Spleen (tissue), 11 donors: ENCODE data around the gene DDRGK1. TPM values are rescaled to one million over a fixed set of nuclear protein-coding genes. Genes with fewer than 3 reads are reported as not detected.

Experiments
- DNase-seq: peaks from one replicate; pipeline ENCODE4 v3.0.0-alpha.2; 2020
- H3K27ac ChIP-seq, 8 donors: fragments of 200-600 bp; sonication (generic) in 7 of 8; 1 replicate in 4 of 8; 2 replicates in 4 of 8; pipeline versions ENCODE4 v1.5.0 to v1.8.0; 2016 to 2021; ENCODE audit warnings: inconsistent platforms in 4 of 8, mild to moderate bottlenecking in 4 of 8, moderate library complexity in 1 of 8
- H3K27me3 ChIP-seq, 7 donors: fragments of 200-600 bp; sonication (generic) in 6 of 7; replicated peaks in 1 of 7; 1 replicate in 4 of 7; 2 replicates in 3 of 7; pipeline versions ENCODE4 v1.5.0 to v1.8.0; 2016 to 2021; ENCODE audit warnings: inconsistent platforms in 3 of 7, mild to moderate bottlenecking in 1 of 7
- H3K36me3 ChIP-seq, 6 donors: fragments of 200-600 bp; sonication (generic) in 5 of 6; 1 replicate in 4 of 6; 2 replicates in 2 of 6; pipeline versions ENCODE4 v1.5.0 to v1.8.0; 2016 to 2021; ENCODE audit warnings: inconsistent platforms in 2 of 6
- H3K4me1 ChIP-seq, 6 donors: fragments of 200-600 bp; sonication (generic) in 5 of 6; 1 replicate in 3 of 6; 2 replicates in 3 of 6; pipeline versions ENCODE4 v1.5.0 to v1.8.0; 2016 to 2021; ENCODE audit warnings: inconsistent platforms in 3 of 6
- H3K4me3 ChIP-seq, 8 donors: fragments of 200-600 bp; sonication (generic) in 7 of 8; 1 replicate in 4 of 8; 2 replicates in 4 of 8; pipeline versions ENCODE4 v1.5.0 to v1.8.0; 2016 to 2021; ENCODE audit warnings: inconsistent platforms in 4 of 8, mild to moderate bottlenecking in 4 of 8, moderate library complexity in 2 of 8
- H3K9me3 ChIP-seq, 8 donors: fragments of 200-600 bp; sonication (generic) in 7 of 8; 1 replicate in 4 of 8; 2 replicates in 4 of 8; pipeline versions ENCODE4 v1.5.0 to v1.8.0; 2016 to 2021; ENCODE audit warnings: inconsistent platforms in 4 of 8
- POLR2A ChIP-seq, 3 donors: fragments of 450-650 bp; IDR thresholded peaks; one replicate each; pipeline ENCODE4 v1.5.1; 2017; ENCODE audit warnings: antibody characterized with exemption in 3 of 3, mild to moderate bottlenecking in 1 of 3
- POLR2AphosphoS5 ChIP-seq, 3 donors: sonication (generic); formaldehyde crosslinking; IDR thresholded peaks; one replicate each; pipeline ENCODE4 v1.5.1; 2017; ENCODE audit warnings: antibody characterized with exemption in 3 of 3
- WGBS, 5 donors: extraction: QIAGEN DNeasy Blood & Tissue Kit in 3 of 5; methylation state at CpG; one replicate each; pipeline versions ENCODE4 v1.1.5 to v1.1.7; 2013 to 2018; 5-methylcytosine and 5-hydroxymethylcytosine counted together
- intact Hi-C: fragments of 100-400 bp; cut with DNase I; formaldehyde crosslinking; loops from one replicate; pipeline ENCODE4 v1.15.0; 2023; ENCODE audit warnings: low total_unique reads
- polyA plus RNA-seq, 3 donors: library from polyadenylated mRNA; stranded (reverse); fragments of 200-250 nt; gene quantifications; one replicate each; pipeline ENCODE4 v1.2.1, GENCODE V29; 2013
- total RNA-seq, 7 donors: library from RNA; depleted of rRNA in 3 of 7; stranded (reverse); fragments of >200 nt in 3 of 7; fragmentation: NEBNext Ultra II Directional in 4 of 7; extraction: Animal tissue kit (Norgen Biotek cat#: 25700) in 4 of 7; gene quantifications; one replicate each; pipeline versions ENCODE4 v1.1.0 to v1.2.1, GENCODE V29; 2016 to 2021
- TF ChIP-seq, protein P1 (sequence below), 11 experiments: fragments of 200-600 bp in 7 of 11; fragments of 450-650 bp in 4 of 11; sonication (generic) in 4 of 11; IDR thresholded peaks in 8 of 11; conservative IDR thresholded peaks in 3 of 11; 1 replicate in 7 of 11; 2 replicates in 4 of 11; pipeline versions ENCODE4 v1.4.0 to v1.8.0; 2016 to 2021; ENCODE audit warnings: antibody characterized with exemption in 11 of 11, inconsistent platforms in 4 of 11, mild to moderate bottlenecking in 1 of 11
- donor health status: healthy with polysubstance abuse.
- donor health status: DM: no; HTN: no; CAD: no; lungs with moderate emphysema.
- donor health status: DM: no; HTN: no; CAD: no.
- donor health status: Bipolar disorder and iron deficiency.
- donor health status: healthy.
- donor health status: DM: no; HTN: no; CAD: no.
- donor health status: DM: yes; HTN: yes; CAD: no.

Gene DDRGK1
- total and polyA plus RNA-seq, 10 donors = 25.6 to 53.7 (median 42.2) TPM

DNA sequence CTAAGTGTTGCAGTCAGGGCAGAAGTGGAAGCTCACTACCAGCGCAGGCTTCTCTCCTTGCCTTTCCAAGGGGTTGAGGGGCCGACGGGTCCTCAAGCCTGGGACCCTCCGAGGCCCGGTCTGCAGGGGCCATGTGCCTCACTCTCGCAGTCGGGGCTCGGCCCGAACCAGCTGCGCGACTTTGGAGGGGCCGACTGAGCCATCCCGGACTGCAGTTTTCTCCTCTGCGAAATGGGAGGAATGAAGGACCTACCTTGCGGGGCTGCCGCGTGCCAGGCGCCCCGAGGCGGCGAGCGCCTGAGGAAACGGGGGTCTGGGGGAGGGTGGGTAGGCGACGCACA lies 36.8 kb downstream of the DDRGK1 start:
- intact Hi-C loops = no loop called here
- 32 to 65% (median 41%) methylated on average over 14 to 25 of the region's 25 CpGs for WGBS, 5 donors
- no peak overlapping the region for H3K27ac ChIP-seq
- TF ChIP-seq, protein P1, sequence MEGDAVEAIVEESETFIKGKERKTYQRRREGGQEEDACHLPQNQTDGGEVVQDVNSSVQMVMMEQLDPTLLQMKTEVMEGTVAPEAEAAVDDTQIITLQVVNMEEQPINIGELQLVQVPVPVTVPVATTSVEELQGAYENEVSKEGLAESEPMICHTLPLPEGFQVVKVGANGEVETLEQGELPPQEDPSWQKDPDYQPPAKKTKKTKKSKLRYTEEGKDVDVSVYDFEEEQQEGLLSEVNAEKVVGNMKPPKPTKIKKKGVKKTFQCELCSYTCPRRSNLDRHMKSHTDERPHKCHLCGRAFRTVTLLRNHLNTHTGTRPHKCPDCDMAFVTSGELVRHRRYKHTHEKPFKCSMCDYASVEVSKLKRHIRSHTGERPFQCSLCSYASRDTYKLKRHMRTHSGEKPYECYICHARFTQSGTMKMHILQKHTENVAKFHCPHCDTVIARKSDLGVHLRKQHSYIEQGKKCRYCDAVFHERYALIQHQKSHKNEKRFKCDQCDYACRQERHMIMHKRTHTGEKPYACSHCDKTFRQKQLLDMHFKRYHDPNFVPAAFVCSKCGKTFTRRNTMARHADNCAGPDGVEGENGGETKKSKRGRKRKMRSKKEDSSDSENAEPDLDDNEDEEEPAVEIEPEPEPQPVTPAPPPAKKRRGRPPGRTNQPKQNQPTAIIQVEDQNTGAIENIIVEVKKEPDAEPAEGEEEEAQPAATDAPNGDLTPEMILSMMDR (IDR thresholded peaks at IDR 0.05 in 8 of 11, conservative IDR thresholded peaks at IDR 0.05 in 3 of 11) = no peak
- TF ChIP-seq POLR2AphosphoS5 (IDR thresholded peaks at IDR 0.05) = no peak
- TF ChIP-seq POLR2A (IDR thresholded peaks at IDR 0.05) = no peak
- peaks cover 0 to 34% (median 17%) of the 10 kb centered on the region in 6 donors for H3K4me1 ChIP-seq
- H3K27me3 ChIP-seq = peaks cover 0 to 63% (median 26%) of the 10 kb centered on the region in 7 donors
- no peaks in the 10 kb centered on the region for H3K9me3 ChIP-seq
- H3K36me3 ChIP-seq = no peaks in the 10 kb centered on the region
- H3K4me3 ChIP-seq = peak overlapping the region in 1 of 8 donors; percentile 32
- no peak for DNase-seq

DNA sequence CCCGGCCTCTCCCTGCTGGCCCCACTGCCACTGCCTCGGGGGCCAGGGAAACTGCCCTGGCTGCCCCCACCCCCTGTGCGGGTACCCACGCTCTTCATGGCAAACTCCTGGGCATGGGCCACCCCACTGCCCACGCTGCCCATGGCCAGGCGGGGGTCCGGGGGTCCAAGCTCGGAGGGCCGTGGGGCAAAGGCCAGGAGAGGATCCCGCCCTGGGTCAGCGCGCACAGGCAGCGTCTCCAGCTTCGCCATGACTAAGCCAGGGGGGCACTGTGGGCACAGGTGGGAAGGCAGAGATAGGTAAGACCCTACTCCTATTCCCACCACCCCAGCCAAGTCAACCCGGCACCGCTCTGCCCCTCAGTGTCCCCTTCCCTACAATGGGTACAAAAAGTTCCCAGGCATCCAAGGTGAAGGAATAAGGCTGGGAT lies 37.6 kb downstream of the DDRGK1 start:
- DNase-seq = no peak
- TF ChIP-seq POLR2A (IDR thresholded peaks at IDR 0.05) = no peak
- no peak for TF ChIP-seq POLR2AphosphoS5 (IDR thresholded peaks at IDR 0.05)
- TF ChIP-seq, protein P1 (IDR thresholded peaks at IDR 0.05 in 8 of 11, conservative IDR thresholded peaks at IDR 0.05 in 3 of 11) = no peak
- peaks cover 0 to 29% (median 14%) of the 10 kb centered on the region in 6 donors for H3K4me1 ChIP-seq

DNA sequence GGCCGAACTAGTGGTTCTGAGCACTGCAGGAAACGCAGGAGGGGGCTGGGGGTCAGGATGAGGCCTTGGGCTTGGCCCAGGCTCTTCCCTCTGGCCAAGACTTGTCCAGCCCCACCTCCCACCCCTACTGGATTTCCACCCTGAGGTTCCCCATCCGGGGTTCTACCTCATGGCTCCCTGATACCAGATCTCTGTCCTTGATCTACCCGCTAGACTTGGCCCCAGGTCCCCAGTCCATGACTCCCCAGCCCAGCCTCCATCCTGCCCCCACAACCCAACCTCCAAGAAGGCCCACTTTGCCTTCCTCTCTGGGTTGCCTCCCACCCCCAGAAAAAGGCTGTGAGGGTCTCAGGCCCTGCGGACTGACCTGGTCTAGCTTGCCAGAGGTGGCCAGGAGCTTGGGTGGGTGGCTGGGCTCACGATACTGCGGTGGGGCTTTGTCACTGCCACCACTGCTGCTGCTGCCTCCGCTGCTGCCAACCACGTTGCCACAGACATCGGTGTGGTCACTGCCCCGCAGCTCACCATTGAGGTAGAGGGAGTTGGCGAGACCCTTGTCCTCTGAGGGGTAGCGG lies 38.1 kb downstream of the DDRGK1 start:
- TF ChIP-seq POLR2AphosphoS5 (IDR thresholded peaks at IDR 0.05) (no peak), POLR2A (IDR thresholded peaks at IDR 0.05) (no peak)
- TF ChIP-seq, protein P1 (IDR thresholded peaks at IDR 0.05 in 8 of 11, conservative IDR thresholded peaks at IDR 0.05 in 3 of 11) = no peak
- no peak for DNase-seq

More for the DNA sequence above, 37.6 kb downstream of the DDRGK1 start:
- H3K36me3 ChIP-seq = no peaks in the 10 kb centered on the region
- no peak overlapping the region for H3K4me3 ChIP-seq
- intact Hi-C loops = no loop called here
- no peak overlapping the region for H3K27ac ChIP-seq
- H3K9me3 ChIP-seq = no peaks in the 10 kb centered on the region
- H3K27me3 ChIP-seq = peaks cover 0 to 56% (median 24%) of the 10 kb centered on the region in 7 donors
- WGBS, 5 donors = 87 to 97% (median 95%) methylated on average over 12 to 16 of the region's 16 CpGs

DNA sequence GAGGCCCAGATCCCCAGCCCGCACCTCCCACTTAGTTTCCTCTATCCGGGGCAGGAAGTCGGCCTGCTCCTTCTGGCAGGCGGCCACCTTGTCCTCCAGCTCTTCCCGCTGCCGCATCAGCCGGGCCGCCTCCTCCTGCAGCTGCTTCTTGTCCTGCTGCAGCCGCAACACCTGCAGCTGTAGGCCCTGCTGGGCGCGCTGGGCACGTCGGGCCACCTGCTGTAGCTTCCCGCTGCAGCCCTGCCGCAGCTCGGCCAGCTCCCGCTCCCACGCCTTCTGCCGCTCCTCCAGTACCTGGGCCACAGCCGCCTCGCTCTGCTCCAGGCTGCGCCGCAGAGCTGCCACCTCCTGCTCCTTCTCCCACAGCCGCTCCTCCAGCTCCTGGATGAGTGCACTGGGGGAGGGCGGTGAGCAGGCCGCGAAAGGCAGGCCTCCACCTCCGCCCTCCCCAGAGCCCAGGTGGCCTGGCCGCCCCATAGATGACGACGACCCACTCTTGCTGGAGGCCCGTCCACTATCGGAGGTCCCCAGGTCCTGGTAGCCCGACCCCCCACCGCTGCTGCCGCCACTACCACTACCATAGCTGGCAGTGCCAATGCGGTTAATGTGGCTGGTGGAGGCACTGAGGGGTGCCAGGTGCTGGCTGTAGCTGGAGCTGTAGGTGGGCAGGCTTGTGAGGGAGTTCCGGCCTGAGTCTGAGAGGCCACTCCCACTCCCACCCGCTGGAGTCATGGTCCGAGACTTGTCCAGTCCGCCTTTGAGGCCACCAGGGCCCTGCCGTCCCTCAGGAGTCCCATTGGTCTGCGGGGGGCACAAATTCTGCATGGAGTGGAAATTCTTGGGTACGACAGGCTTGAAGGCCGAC lies 38.8 kb downstream of the DDRGK1 start:
- intact Hi-C loops = no loop called here
- TF ChIP-seq POLR2A (IDR thresholded peaks at IDR 0.05) (no peak), POLR2AphosphoS5 (IDR thresholded peaks at IDR 0.05) (peak; percentile 12 to 37 (median 25))
- TF ChIP-seq, protein P1 (IDR thresholded peaks at IDR 0.05 in 8 of 11, conservative IDR thresholded peaks at IDR 0.05 in 3 of 11) = no peak
- H3K27ac ChIP-seq = peak overlapping the region in 1 of 8 donors; percentile 30
- peaks cover 0 to 29% (median 14%) of the 10 kb centered on the region in 6 donors for H3K4me1 ChIP-seq
- WGBS, 5 donors = 46 to 74% (median 66%) methylated on average over 32 to 45 of the region's 45 CpGs
- no peaks in the 10 kb centered on the region for H3K9me3 ChIP-seq
- peak overlapping the region in 2 of 8 donors; percentile 7 to 35 for H3K4me3 ChIP-seq
- no peaks in the 10 kb centered on the region for H3K36me3 ChIP-seq
- H3K27me3 ChIP-seq = peaks cover 0 to 49% (median 24%) of the 10 kb centered on the region in 7 donors
- DNase-seq = no peak

More for the DNA sequence above, 38.1 kb downstream of the DDRGK1 start:
- Histone ChIP-seq H3K27ac (no peak overlapping the region), H3K4me3 (no peak overlapping the region), H3K4me1 (peaks cover 0 to 29% (median 14%) of the 10 kb centered on the region in 6 donors), H3K36me3 (no peaks in the 10 kb centered on the region), H3K9me3 (no peaks in the 10 kb centered on the region), H3K27me3 (peaks cover 0 to 51% (median 24%) of the 10 kb centered on the region in 7 donors)
- intact Hi-C loops = no loop called here
- WGBS, 5 donors = 75 to 91% (median 82%) methylated on average over 4 to 13 of the region's 13 CpGs
